ENCODE measurements around the gene CHRNA4.

The CHRNA4 gene

DNA sequence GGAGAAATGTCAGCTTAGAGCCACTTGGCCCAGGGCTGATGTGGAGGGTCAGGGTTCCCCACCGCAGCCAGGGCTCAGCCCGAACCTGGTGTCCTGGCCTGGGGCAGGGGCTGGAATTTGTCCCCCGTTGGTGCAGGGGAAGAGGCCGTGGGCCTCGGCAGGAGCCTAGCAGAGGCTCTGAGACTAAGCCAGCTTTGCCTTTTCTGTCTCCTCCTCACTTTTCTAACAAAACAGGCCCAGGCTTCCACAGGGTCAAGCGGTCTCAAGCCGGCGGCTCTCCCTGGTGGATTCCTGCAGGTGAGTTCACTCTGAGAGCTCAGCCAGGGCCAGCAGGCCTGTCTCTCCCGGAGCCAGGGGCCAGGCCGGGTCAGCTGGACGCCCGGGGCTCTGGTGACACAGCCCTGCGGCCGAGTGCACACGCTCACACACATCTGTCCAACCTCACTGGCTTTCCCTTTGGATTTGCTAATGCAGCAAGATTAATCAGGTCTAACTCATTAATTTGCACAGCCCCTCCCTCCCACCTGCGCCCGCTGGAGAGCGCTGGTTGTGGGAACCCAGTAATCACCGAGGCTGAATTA lies 2.9 kb upstream of the CHRNA4 start:
- no peak for DNase-seq (ENCODE audit: low read depth, low spot score)

DNA sequence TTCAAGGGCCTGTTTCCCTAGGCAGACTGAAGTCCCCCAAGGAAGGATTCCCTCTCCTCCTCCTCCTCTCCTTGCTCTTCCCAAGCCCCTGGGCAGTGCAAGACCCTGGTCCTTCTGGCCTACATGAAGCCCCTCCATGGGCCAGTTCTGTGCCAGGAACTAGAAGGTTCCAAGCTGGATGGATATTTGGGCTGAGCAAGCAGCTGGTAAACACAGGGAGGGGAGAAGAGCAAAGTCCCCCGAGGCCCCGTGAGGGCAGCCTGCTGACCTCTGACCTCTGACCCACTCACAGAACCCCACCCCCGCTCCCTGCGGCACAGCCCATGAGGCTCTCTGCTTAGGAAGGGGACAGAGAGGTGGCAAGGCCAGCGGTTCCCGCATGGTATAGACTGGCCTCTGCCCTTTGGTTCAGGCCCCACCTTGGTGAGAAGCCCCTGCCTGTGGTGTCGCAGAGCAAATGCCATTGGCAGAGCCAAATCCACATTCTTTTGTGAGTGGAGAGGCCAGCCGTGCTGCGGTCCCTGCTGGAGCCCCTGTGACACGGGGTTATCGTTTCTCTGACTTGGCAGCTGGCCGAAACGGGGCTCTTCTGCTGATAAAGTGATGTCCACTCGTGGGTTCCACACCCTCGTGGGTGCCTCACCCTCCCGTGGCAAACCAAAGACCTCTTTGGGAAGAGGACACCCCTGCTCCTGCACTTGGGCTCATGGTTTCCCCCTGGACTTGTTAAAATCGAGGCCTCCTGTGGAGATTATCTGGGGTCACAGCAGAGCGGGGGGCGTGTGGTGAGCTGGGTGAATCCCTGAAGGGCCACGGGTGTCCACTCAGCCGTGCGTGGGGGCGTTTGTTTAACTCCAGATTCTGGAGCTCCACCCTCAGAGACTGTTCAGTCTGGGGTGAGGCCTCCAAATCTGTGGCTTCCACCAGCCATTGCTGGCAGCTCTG lies 2.1 kb upstream of the CHRNA4 start:
- DNase-seq (ENCODE audit: low read depth, low spot score) = no peak

DNA sequence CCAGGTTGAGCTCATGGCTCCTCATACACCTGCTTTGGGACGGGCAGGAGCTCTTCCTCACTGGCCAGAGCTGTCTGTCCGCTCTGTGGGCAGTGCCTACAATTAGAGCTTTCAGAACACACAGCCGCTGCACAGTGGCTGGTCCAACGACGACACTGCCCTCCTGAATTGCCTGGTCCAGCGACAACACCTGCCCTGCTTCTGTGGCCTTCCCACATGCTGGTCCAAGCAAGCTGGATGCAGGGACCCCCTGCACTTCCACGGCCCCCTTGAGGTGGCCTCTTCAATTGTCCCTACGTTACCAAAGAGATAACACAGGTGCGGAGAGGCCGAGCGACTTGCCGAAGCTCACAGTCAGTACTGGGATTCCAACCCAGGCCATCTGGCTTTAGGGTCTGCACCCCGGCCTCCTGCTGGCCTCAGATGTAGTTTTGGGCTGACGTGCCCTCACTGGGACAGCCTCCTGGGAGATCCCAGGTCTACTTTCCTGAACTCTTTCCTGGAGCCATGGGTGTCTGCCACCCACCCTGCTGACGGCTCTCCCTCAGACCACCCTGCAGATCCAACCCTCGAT lies 1.4 kb upstream of the CHRNA4 start:
- no peak for DNase-seq (ENCODE audit: low read depth, low spot score)

DNA sequence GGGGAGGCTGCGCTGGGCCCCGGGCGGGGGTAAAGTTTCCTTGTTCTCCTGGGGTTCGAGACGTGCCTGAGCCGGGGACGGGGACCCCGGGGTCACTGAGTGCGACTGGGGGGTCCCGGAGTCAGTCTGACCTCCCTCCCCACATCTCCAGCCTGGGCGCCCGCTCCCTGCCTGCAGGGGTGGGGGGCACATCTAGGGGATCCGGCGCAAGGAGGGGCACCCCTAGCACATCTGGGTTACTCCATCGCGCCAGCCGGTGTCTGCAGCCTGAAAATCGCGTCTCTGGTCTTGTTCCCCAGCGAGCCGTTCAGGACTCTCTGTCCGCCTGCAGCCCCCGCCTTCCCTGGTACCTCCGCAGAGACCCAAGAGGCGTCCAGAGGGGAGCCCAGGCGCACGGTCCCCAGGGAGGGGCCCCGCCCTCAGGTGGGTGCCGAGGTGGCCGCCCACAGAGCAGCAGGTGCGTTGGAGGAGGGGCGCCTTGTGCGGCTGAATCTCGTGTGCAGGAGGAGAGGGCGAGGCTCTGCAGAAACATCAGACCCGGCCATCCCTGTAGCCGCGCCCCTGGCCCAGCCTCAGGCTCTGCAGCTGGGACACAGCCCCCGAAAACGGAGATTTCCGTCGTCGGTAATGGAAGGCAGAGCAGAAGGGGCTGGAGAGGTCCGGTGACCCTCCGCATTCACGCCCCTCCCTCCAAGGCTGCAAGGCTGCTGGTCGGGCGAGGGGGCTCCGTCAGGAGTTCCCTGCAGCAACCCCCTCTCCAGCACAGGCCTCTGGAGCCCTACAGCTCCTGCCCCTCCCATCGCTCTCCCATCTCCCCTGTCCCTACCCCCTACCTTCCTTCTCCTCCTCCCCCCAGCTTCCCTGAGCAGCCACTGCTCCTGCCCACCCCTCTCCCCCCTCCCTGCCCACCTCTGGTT lies 628 bp upstream of the CHRNA4 start:
- DNase-seq (ENCODE audit: low read depth, low spot score) = no peak

DNA sequence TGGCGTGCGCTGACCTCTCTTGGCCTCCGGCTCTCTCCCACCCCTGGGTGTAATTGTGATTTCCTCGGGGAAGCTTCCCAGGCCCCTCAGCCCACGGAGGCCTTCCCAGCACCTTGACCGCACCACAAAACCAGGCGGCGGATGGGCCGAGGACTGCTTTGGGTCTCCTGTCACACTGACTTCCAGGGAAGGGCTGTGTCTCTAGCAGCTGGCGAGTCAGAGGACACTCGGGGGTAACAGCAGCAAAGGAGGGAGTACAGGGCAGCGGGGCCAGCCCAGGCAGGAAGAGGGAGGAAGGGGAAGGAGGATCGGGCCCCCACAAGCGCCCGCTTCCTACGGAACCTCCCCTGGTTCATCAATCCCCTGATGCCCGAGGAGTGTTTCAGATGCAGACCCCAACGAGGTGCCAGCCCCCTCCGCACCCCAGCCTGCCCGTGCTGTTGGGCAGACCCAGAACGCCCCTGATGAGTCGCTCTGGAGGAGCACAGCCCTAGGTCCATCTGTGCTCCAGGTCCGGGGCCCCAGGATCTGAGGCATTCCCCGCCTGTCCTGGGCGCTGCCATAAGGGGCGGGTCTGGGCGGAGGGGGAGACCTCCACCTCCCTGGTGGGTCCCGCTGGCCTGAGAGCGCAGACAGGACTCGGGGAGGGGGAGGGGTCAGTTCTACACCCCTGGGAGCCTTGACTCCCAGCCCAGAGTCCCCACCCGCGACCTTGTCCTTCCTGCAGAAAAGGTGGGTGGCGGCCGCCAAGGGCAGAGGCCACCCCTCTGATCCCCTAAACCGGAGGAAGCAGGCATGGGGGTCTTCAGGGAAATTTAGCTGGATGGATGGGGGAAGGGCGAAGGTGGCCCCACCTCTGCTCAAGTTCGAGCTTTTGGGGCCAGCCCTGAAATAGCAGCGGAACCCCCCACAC lies 956 bp downstream of the CHRNA4 start:
- DNase-seq (ENCODE audit: low read depth, low spot score) = no peak

DNA sequence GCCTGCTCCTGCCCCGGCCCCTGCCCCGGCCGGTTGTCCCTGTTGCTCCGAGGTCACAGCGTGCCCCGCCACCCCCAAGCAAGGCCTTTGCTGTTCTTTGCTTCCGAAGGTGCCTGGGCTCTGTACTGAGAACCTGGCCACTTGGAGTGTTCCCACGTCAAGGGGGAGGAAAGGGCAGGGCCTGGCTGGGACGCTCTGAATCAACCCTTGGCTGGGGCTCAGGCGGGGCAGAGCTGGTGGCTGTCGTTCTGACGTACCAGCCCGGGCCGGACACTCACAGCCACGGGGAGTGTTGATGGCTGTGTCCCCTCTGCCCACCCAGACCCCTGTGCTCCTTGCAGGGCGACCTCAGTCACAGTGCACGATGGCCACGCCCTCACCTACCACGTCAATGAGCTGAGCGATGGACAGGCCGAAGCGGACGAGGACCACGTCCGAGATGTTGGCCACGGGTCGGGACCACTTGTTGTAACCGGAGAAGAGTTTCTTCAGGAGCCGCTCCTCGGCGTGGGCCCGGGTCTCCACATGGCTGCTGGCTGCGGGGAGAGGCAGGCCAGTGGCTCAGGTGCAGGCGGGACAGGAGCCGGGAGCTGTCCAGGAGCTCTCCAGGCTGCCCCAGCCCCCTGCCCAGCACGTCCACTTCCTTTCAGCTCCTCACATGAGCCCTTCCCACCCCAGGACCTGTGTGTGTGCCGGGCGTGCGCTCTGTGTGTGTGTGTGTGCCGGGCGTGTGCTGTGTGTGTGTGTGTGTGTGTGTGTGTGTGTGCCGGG lies 1.8 kb downstream of the CHRNA4 start:
- DNase-seq (ENCODE audit: low read depth, low spot score) = no peak

DNA sequence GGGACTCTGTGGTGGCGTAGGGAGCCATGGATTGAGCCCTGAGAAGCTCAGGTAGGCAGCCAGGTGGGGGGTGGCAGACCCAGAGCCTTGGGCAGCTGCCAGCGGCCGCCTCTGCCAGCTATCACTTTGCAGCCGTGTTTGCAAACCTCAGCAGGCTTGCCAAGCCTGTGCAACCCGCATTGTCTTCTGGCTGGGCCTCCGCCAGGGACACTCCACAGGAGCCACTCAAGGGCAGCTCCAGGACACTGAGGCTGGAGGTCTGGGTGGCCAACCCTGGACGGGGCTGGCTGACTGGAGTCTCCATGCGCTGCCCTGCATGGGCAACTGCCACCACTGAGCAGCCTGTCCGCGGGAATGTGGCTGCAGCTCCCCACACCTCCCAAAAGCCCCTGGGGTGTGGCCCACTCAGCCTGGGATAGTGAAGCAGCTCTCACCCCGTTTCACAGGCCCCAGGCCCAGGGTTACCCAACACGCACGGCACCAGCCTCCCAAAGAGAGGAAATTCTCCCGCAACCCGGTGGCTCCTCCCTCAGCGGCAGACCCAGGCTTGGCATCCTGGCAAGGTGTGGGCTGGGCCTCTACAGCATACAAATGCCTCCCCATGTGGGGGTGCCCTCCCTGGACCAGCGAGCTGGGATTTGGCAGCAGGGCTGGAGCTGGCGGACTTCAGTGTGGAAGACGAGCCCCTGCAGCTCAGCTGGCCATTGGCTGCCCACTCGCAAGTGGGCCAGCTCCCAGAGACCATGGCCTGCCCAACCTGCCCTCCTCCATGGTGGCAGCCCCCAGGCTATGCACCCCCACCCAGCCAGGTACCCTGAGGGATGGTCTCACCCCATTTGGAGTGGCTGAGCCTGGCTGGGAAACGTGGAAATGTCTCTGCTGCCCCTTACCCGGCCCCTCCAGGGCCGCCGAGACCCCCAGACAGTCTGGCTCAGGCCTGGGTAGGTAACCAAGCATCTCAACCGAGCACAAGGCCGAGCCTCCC lies 2.9 kb downstream of the CHRNA4 start:
- no peak for DNase-seq (ENCODE audit: low read depth, low spot score)

DNA sequence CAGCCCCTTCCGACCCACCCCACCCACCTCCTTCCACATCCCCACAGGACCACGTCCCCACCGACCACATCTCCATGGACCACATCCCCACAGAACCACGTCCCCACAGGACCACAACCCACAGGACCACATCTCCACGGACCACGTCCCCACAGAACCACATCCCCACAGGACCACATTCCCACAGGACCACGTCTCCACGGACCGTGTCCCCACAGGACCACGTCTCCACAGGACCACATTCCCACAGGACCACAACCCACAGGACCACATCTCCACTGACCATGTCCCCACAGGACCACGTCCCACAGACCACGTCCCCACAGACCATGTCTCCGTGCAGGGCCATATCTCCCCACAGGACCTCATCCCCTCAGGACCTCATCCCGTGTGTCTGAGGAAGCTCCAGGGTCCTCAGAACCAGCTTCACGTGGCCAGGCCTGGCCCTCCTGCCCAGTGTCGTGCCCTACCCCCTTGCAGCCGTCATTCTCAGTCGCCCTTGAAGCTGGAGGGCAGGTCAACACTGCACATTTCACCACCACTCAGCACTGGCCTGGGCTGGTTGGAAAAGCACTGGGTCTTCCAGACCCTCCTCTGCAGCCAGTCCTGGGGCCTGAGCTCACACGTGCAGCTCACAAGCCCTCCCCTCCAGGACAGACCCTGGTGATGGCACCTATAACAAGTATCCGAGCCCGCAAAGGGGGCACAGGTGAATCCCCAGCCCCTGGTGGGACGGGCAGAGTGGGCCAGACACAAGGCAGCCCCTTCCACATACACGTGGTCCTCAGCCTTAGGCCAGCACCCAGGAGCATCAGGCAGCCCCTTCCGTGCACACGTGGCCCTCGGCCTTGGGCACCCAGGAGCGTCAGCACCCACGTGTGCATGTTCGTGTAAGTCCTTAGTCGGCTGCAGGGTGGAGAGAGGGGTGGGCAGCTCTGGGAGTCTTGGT lies 3.9 kb downstream of the CHRNA4 start:
- no peak for DNase-seq (ENCODE audit: low read depth, low spot score)

DNA sequence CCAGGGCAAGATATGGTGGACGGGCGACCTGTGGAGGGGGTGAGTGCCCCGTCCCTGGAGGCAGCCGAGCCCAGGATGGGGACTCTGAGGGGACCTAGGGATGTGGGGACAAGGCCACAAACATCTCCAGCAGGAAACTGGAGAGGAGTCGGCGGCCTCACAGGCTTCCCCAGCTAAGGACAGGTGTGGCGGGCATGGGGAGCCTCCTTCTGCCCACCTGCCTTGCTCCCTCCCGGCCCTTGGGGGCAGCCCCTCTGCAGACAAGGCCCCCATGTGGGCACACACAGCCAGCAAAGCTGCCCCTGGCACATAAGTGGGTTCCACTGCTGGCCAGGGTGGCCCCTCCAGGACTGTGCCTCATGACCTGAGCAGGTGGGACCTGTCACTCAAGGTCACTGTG lies 4.6 kb downstream of the CHRNA4 start:
- no peak for DNase-seq (ENCODE audit: low read depth, low spot score)

DNA sequence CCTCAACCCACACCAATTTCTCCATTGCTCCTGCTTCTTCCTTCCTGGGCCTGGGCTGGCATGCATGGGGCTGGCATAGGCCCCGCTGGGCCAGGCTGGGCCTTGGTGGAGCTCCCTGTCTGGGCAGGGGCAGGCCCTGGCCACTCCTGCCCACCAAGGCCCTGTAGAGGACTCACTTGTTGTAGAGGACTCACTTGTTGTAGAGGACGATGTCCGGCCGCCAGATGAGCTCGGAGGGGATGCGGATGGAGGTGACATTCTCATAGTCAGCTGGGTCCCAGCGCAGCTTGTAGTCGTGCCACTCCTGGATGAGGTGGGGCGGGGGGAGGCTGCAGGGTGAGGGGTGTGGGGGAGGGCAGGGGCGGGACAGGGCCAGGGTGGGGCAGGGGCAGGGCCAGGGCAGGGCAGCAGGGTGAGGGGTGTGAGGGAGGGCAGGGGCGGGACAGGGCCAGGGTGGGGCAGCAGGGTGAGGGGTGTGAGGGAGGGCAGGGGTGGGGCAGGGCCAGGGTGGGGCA lies 5.3 kb downstream of the CHRNA4 start:
- DNase-seq (ENCODE audit: low read depth, low spot score) = no peak

DNA sequence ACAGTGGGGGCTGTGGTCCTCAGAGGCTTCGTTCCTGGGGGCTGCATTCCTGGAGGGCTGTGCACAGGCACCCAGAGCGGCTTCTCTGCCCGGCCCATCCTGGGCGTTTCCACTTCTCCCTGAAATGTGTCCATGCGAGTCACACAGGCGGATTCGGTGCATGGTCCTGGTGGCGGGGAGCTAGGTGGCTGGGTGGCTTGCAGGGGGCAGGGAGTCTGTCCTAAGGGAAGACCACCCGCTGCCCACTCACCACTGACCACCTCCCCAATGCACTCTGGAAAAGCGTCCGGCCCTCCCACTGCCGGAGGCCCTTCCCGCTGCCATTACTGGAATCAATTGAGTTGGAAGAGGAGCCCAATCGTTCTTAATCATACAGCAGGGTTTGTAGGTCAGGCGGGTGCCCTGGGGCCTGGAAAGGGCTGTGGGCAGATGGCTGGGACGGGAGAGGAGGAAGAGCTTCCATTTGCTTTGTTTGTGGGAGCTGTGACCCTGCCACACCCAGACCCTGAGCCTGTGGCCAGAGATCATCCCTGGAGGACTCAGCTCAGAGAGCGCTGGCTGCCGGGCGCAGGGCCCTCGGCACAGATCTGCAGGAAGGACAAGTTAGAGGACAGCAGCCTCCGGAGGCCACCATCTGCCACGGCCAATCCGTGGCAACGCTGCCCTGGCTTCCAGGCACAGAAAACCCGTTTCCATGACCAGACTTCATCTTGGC lies 6.4 kb downstream of the CHRNA4 start:
- no peak for DNase-seq (ENCODE audit: low read depth, low spot score)

DNA sequence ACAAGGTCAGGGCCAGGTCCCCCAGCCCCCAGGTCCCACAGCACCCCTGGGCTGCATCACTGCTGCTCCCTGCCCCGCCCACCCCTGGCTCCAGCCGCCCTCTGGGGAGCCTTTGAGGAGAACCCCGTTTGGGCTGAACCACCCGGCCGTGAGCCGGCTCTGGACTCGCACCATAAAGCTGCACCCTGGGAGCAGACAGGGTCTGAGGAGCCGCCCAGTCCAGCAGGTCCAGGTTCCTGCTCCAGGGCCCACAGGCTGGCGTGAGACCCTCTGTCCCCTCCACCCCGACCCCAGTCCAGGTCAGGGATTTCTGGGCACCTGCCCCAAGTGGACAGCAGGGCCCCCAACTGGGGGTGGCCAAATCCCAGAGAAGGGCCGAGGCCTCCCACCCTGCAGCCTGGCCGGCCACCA lies 8.3 kb downstream of the CHRNA4 start:
- no peak for DNase-seq (ENCODE audit: low read depth, low spot score)

DNA sequence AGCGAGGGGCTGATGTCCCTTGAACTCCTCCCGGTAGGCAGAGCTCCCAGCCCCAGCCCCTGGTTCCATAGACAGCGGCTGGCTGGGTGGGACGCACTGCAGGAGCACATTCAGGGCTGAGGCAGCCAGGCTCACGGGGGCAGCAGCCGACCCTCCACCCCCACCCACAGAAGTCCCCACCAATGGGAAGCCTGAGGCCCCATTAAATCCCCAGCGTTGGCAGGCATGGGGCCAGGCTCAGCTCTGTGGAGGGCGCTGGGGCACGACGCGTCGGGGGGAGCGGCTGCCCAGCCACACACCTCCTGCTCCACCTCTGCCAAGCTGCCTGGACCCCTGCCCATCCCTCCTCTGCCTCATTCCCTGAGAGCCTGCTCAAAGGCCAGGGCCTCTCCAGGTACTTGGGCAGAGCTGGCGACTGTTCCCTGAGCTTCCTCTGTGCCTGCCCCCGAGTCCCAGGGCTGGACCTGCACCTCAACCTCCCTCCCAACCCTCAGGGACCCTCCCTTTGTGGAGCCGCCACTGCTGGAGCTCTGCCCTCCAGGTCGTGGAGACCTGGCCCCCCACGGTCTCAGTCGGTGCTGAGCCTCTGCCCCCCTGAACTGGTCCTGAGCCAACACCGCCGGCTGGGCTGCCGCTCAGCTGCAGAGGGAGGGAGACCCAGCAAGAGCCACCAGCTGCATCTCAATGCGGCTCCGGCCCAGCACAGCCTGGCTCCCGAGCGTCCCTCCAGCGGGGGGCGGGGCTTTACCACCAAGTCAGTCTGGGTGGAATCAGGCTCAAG lies 9.1 kb downstream of the CHRNA4 start:
- no peak for DNase-seq (ENCODE audit: low read depth, low spot score)

DNA sequence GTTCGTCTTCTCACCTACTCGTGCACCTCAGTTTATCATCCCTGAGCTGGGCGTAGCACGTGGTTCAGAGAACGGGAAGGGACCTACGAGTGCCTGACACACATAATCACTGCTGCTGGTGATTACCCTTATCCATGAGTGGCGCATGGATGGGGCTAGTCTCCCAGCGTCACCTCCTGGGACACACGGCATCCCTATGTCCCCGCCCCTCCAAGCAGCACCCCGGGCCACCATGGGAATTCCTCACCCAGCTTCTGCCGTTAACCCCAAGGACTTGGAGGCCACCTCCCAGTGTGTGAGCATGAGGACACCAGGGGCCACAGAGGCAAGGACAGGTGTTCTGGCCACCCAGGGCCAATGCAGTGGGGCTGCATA lies 9.8 kb downstream of the CHRNA4 start:
- no peak for DNase-seq (ENCODE audit: low read depth, low spot score)

DNA sequence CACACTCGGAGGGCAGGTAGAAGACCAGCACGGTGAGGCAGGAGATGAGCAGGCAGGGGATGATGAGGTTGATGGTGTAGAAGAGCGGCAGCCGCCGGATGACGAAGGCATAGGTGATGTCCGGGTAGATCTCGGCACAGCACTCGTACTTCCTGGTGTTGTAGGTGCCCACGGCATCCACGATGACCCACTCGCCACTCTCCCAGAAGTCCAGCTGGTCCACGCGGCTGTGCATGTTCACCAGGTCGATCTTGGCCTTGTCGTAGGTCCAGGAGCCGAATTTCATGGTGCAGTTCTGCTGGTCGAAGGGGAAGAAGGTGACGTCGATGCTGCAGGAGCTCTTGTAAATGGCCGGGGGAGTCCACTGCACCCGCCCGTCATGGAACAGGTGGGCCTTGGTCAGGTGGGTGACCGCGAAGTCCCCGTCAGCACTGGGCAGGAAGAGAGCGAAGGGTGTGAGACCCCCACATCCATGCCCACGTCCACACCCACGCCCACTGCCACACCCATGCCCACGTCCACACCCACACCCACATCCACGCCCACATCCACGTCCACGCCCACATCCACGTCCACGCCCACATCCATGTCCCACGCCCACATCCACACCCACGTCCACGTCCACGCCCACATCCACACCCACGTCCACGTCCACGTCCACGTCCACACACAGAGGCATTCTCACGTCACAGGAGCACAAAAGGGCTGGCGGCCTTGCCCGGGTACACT lies 10.4 kb downstream of the CHRNA4 start:
- DNase-seq (ENCODE audit: low read depth, low spot score) = no peak
